ENCODE measurements around the gene TMEM253.

TMEM253 gene

GRCh38 chr14:21066882-21067502 lies 33.9 kb upstream of the TMEM253 start:
- peak; percentile 16; the same call in 1 of the 2 replicates for TF ChIP-seq CTCF (IDR thresholded peaks at IDR 0.05; ENCODE audit: borderline replicate concordance, insufficient read depth, low read depth, low read length)
- H3K4me3 ChIP-seq (ENCODE audit: low read depth, low read length) = no peak overlapping the region

- TF ChIP-seq CTCF (IDR thresholded peaks at IDR 0.05; ENCODE audit: borderline replicate concordance, insufficient read depth, low read depth, low read length) = peak; percentile 26; the same call in 1 of the 2 replicates
- H3K4me3 ChIP-seq (ENCODE audit: low read depth, low read length) = no peak overlapping the region
Observed at GRCh38 chr14:21068521-21069387, 32.1 kb upstream of the TMEM253 start.

- no peak for TF ChIP-seq CTCF (IDR thresholded peaks at IDR 0.05; ENCODE audit: borderline replicate concordance, insufficient read depth, low read depth, low read length)
- no peak overlapping the region for H3K4me3 ChIP-seq (ENCODE audit: low read depth, low read length)
Observed at GRCh38 chr14:21069388-21070082, 31.3 kb upstream of the TMEM253 start.

- H3K4me3 ChIP-seq (ENCODE audit: low read depth, low read length) = peak within 1 kb of the TSS; percentile 27
- TF ChIP-seq CTCF (IDR thresholded peaks at IDR 0.05; ENCODE audit: borderline replicate concordance, insufficient read depth, low read depth, low read length) = no peak
Observed at GRCh38 chr14:21070083-21070609, 30.7 kb upstream of the TMEM253 start, which contains the start of gene ARHGEF40. Gene ARHGEF40, plus strand, starts transcription at chr14:21070304. Its CDS starts 93 bp downstream, at chr14:21070397.

- peak overlapping the region; percentile 27 for H3K4me3 ChIP-seq (ENCODE audit: low read depth, low read length)
- no peak for TF ChIP-seq CTCF (IDR thresholded peaks at IDR 0.05; ENCODE audit: borderline replicate concordance, insufficient read depth, low read depth, low read length)
Observed at GRCh38 chr14:21070610-21071224, 30.1 kb upstream of the TMEM253 start.

GRCh38 chr14:21071225-21072030 lies 29.4 kb upstream of the TMEM253 start:
- H3K4me3 ChIP-seq (ENCODE audit: low read depth, low read length) = no peak overlapping the region
- TF ChIP-seq CTCF (IDR thresholded peaks at IDR 0.05; ENCODE audit: borderline replicate concordance, insufficient read depth, low read depth, low read length) = no peak

Measured in GM12875 (cell line).